ENCODE measurements around the gene ZC3H4. TPM values are rescaled to one million over a fixed set of nuclear protein-coding genes. Genes with fewer than 3 reads are reported as not detected.

ZC3H4 gene
- total RNA-seq, 1 experiment from 2014 or later = 105 TPM

GRCh38 chr19:47086280-47086679 is 27.3 kb downstream of the ZC3H4 start:
- Mint-ChIP-seq H3K4me3 (no peak overlapping the region), H3K27ac (peak overlapping the region in 1 of 3 experiments; percentile 55; a peak in 3 of 7 replicates), H3K27me3 (ENCODE audit: low read depth) (no peaks in the 10 kb centered on the region), H3K9me3 (no peaks in the 10 kb centered on the region), H3K4me1 (peaks cover 8 to 14% of the 10 kb centered on the region in 2 experiments; a peak in 3 of 4 replicates), H3K36me3 (ENCODE audit: insufficient read depth in 1 of 3, low read depth in 3 of 3) (peaks cover 50 to 93% (median 89%) of the 10 kb centered on the region in 3 experiments)
- DNase-seq = no peak
- Histone ChIP-seq H2BK120ac (ENCODE audit: low read depth, low read length, poor library complexity, severe bottlenecking) (no peak overlapping the region), H4K20me1 (ENCODE audit: control insufficient read depth, insufficient read depth, insufficient read length) (no peaks in the 10 kb centered on the region), H2BK5ac (ENCODE audit: insufficient read length, low read length) (no peak overlapping the region), H3K23me2 (ENCODE audit: insufficient read length, low read depth, low read length, poor library complexity, severe bottlenecking) (no peaks in the 10 kb centered on the region), H3K14ac (ENCODE audit: insufficient read depth, low read length) (no peak overlapping the region), H3K23ac (ENCODE audit: insufficient read length, low read depth, low read length) (no peak overlapping the region), H4K5ac (ENCODE audit: insufficient read length, low read depth, low read length) (no peak overlapping the region), H2AK5ac (ENCODE audit: insufficient read length, low read length) (no peak overlapping the region), H4K8ac (replicated peaks; ENCODE audit: insufficient read length, low read depth, low read length) (no peak overlapping the region), H2BK20ac (ENCODE audit: low read depth, low read length, poor library complexity, severe bottlenecking) (no peak overlapping the region), H3K9me3 (ENCODE audit: control insufficient read depth, low read depth, low read length) (no peaks in the 10 kb centered on the region), H3K4me2 (ENCODE audit: insufficient read depth, insufficient read length, low read length) (no peak overlapping the region), H3K9ac (ENCODE audit: extremely low read depth, insufficient read length, low read length) (no peak overlapping the region), H3T11ph (ENCODE audit: low read length) (no peak overlapping the region), H3K79me1 (ENCODE audit: insufficient read depth, low read depth, low read length, poor library complexity, severe bottlenecking) (no peaks in the 10 kb centered on the region), H3K18ac (ENCODE audit: insufficient read length, low read depth, low read length) (no peak overlapping the region), H3K56ac (ENCODE audit: insufficient read length, low read depth, low read length) (no peak overlapping the region), H3K4ac (ENCODE audit: low read depth, low read length) (no peak overlapping the region), H4K91ac (ENCODE audit: insufficient read length, low read depth, low read length) (no peak overlapping the region), H2BK15ac (ENCODE audit: low read depth, low read length) (no peak overlapping the region), H2BK12ac (ENCODE audit: insufficient read length, low read depth, low read length) (no peak overlapping the region), H3K4me1 (ENCODE audit: insufficient read depth, low read length) (peaks cover 4% of the 10 kb centered on the region; the same call in 1 of the 2 replicates), H3K27me3 (ENCODE audit: insufficient read depth, low read length) (no peaks in the 10 kb centered on the region), H2AFZ (ENCODE audit: low read length) (no peak overlapping the region), H3K27ac (ENCODE audit: insufficient read length, low read depth, low read length) (no peak overlapping the region), H3K79me2 (ENCODE audit: insufficient read depth, low read length) (no peaks in the 10 kb centered on the region)
- WGBS (ENCODE audit: extremely low coverage, insufficient read length, low lambda C conversion rate) = no CpG with 5 or more reads among the region's 17 CpGs
- TF ChIP-seq, protein P1, sequence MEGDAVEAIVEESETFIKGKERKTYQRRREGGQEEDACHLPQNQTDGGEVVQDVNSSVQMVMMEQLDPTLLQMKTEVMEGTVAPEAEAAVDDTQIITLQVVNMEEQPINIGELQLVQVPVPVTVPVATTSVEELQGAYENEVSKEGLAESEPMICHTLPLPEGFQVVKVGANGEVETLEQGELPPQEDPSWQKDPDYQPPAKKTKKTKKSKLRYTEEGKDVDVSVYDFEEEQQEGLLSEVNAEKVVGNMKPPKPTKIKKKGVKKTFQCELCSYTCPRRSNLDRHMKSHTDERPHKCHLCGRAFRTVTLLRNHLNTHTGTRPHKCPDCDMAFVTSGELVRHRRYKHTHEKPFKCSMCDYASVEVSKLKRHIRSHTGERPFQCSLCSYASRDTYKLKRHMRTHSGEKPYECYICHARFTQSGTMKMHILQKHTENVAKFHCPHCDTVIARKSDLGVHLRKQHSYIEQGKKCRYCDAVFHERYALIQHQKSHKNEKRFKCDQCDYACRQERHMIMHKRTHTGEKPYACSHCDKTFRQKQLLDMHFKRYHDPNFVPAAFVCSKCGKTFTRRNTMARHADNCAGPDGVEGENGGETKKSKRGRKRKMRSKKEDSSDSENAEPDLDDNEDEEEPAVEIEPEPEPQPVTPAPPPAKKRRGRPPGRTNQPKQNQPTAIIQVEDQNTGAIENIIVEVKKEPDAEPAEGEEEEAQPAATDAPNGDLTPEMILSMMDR (conservative IDR thresholded peaks at IDR 0.05) = no peak

All from H9 (cell line).